ENCODE measurements around the gene AKAP8L.
A peak's percentile ranks its signal among the peaks of the same experiment; 100 is the strongest.
"Not testable (repeated sequence)": the region's sequence is repeated elsewhere in the genome, so short reads cannot be mapped to it uniquely, and the experiment has no call there.

The AKAP8L gene

GRCh38 chr19:15353908-15354307 lies 64.9 kb downstream of the AKAP8L start:
- DNase-seq (ENCODE audit: low spot score) = no peak

- DNase-seq (ENCODE audit: low spot score) = not testable (repeated sequence)
Measured at GRCh38 chr19:15352535-15352934, 66.3 kb downstream of the AKAP8L start.

DNA sequence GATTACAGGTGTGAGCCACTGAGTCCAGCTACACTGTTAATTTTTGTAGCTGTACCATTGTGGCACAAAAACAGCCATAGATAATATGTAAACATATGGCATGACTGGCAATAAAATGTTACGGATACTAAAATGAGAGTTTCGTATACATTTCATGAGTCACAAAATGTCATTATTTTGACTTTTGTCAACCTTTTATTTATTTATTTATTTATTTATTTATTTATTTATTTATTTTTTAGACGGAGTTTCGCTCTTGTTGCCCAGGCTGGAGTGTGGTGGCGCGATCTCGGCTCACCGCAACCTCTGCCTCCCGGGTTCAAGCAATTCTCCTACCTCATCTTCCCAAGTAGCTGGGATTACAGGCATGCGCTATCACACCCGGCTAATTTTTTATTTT lies 77.5 kb downstream of the AKAP8L start:
- not testable (repeated sequence) for DNase-seq (ENCODE audit: low spot score)

GRCh38 chr19:15340086-15340485 lies 78.7 kb downstream of the AKAP8L start:
- DNase-seq (ENCODE audit: low spot score) = no peak

DNA sequence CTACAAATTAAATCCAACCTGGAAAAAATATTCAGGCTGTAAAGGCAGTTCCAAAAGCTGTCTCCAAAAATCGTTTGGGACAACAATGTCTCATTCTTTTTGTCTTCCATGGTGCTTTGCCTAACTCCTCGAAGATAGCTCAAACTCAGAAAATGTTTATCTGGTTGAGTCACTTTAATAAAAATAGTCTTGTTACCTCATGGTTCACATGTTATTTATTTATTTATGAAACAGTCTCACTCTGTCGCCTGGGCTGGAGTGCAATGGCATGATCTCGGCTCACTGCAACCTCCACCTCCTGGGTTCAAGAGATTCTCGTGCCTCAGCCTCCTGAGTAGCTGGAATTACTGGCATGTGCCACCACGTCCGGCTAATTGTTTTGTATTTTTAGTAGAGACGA lies 81.6 kb downstream of the AKAP8L start:
- DNase-seq (ENCODE audit: low spot score) = no peak

- not testable (repeated sequence) for DNase-seq (ENCODE audit: low spot score)
Measured at GRCh38 chr19:15335992-15336391, 82.8 kb downstream of the AKAP8L start.

DNA sequence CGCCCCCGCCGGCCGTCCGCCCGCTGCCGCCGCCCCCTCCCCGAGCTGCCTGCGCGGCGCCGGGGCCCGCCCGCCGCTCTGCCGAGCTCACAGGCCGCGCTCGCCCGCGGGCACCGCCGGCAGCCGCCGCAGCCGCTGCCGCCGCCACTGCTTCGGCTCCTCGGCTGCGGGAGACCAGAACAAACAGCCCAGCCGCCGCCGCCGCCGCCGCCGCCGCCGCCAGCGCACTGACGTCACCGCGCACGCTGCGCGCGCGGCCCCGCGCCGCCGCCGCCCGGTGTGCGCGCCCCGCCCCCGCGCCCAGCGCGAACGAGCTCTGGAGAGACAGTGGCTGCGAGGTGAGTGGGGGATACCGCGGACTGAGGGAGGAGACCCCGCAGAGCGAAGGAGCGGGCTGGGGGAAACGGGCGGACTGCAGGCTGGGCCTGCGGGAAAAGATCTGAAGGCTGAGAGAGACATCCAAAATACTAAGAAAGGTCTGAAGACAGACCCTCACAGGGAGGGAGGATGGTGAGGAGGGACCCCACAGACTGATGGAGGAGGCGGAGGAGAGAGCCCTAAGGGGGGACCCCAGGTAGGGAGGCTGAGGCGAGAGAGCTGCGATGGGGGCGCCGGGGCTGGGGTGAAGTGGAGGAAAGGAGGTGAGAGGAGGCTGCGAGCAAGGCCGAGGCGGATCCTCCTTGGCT lies 86.3 kb downstream of the AKAP8L start, which contains the start of gene BRD4:
Gene BRD4, minus strand, starts transcription at position 229 of the 686 bp plus-strand sequence. CDS start 59,440 bp downstream, outside the sequence.
- DNase-seq (ENCODE audit: low spot score) = peak; percentile 72

GRCh38 chr19:15331419-15332310 lies 87.1 kb downstream of the AKAP8L start:
- DNase-seq (ENCODE audit: low spot score) = peak; percentile 65

GRCh38 chr19:15330801-15331418 lies 87.9 kb downstream of the AKAP8L start:
- DNase-seq (ENCODE audit: low spot score) = peak; percentile 83

All from RKO (cell line).